Spleen (tissue), 11 donors: ENCODE results near the gene RFX4. TPM values are rescaled to one million over a fixed set of nuclear protein-coding genes. Genes with fewer than 3 reads are reported as not detected.
A peak's percentile ranks its signal among the peaks of the same experiment; 100 is the strongest.

ENCODE experiments used
- DNase-seq: peaks from one replicate; pipeline ENCODE4 v3.0.0-alpha.2; 2020
- H3K27ac ChIP-seq, 8 donors: fragments of 200-600 bp; sonication (generic) in 7 of 8; 1 replicate in 4 of 8; 2 replicates in 4 of 8; pipeline versions ENCODE4 v1.5.0 to v1.8.0; 2016 to 2021; ENCODE audit warnings: inconsistent platforms in 4 of 8, mild to moderate bottlenecking in 4 of 8, moderate library complexity in 1 of 8
- H3K27me3 ChIP-seq, 7 donors: fragments of 200-600 bp; sonication (generic) in 6 of 7; replicated peaks in 1 of 7; 1 replicate in 4 of 7; 2 replicates in 3 of 7; pipeline versions ENCODE4 v1.5.0 to v1.8.0; 2016 to 2021; ENCODE audit warnings: inconsistent platforms in 3 of 7, mild to moderate bottlenecking in 1 of 7
- H3K36me3 ChIP-seq, 6 donors: fragments of 200-600 bp; sonication (generic) in 5 of 6; 1 replicate in 4 of 6; 2 replicates in 2 of 6; pipeline versions ENCODE4 v1.5.0 to v1.8.0; 2016 to 2021; ENCODE audit warnings: inconsistent platforms in 2 of 6
- H3K4me1 ChIP-seq, 6 donors: fragments of 200-600 bp; sonication (generic) in 5 of 6; 1 replicate in 3 of 6; 2 replicates in 3 of 6; pipeline versions ENCODE4 v1.5.0 to v1.8.0; 2016 to 2021; ENCODE audit warnings: inconsistent platforms in 3 of 6
- H3K4me3 ChIP-seq, 8 donors: fragments of 200-600 bp; sonication (generic) in 7 of 8; 1 replicate in 4 of 8; 2 replicates in 4 of 8; pipeline versions ENCODE4 v1.5.0 to v1.8.0; 2016 to 2021; ENCODE audit warnings: inconsistent platforms in 4 of 8, mild to moderate bottlenecking in 4 of 8, moderate library complexity in 2 of 8
- H3K9me3 ChIP-seq, 8 donors: fragments of 200-600 bp; sonication (generic) in 7 of 8; 1 replicate in 4 of 8; 2 replicates in 4 of 8; pipeline versions ENCODE4 v1.5.0 to v1.8.0; 2016 to 2021; ENCODE audit warnings: inconsistent platforms in 4 of 8
- POLR2A ChIP-seq, 3 donors: fragments of 450-650 bp; IDR thresholded peaks; one replicate each; pipeline ENCODE4 v1.5.1; 2017; ENCODE audit warnings: antibody characterized with exemption in 3 of 3, mild to moderate bottlenecking in 1 of 3
- POLR2AphosphoS5 ChIP-seq, 3 donors: sonication (generic); formaldehyde crosslinking; IDR thresholded peaks; one replicate each; pipeline ENCODE4 v1.5.1; 2017; ENCODE audit warnings: antibody characterized with exemption in 3 of 3
- WGBS, 5 donors: extraction: QIAGEN DNeasy Blood & Tissue Kit in 3 of 5; methylation state at CpG; one replicate each; pipeline versions ENCODE4 v1.1.5 to v1.1.7; 2013 to 2018; 5-methylcytosine and 5-hydroxymethylcytosine counted together
- intact Hi-C: fragments of 100-400 bp; cut with DNase I; formaldehyde crosslinking; loops from one replicate; pipeline ENCODE4 v1.15.0; 2023; ENCODE audit warnings: low total_unique reads
- polyA plus RNA-seq, 3 donors: library from polyadenylated mRNA; stranded (reverse); fragments of 200-250 nt; gene quantifications; one replicate each; pipeline ENCODE4 v1.2.1, GENCODE V29; 2013
- total RNA-seq, 7 donors: library from RNA; depleted of rRNA in 3 of 7; stranded (reverse); fragments of >200 nt in 3 of 7; fragmentation: NEBNext Ultra II Directional in 4 of 7; extraction: Animal tissue kit (Norgen Biotek cat#: 25700) in 4 of 7; gene quantifications; one replicate each; pipeline versions ENCODE4 v1.1.0 to v1.2.1, GENCODE V29; 2016 to 2021
- TF ChIP-seq, protein P1 (sequence below), 11 experiments: fragments of 200-600 bp in 7 of 11; fragments of 450-650 bp in 4 of 11; sonication (generic) in 4 of 11; IDR thresholded peaks in 8 of 11; conservative IDR thresholded peaks in 3 of 11; 1 replicate in 7 of 11; 2 replicates in 4 of 11; pipeline versions ENCODE4 v1.4.0 to v1.8.0; 2016 to 2021; ENCODE audit warnings: antibody characterized with exemption in 11 of 11, inconsistent platforms in 4 of 11, mild to moderate bottlenecking in 1 of 11
- donor health status: healthy with polysubstance abuse.
- donor health status: DM: no; HTN: no; CAD: no; lungs with moderate emphysema.
- donor health status: DM: no; HTN: no; CAD: no.
- donor health status: Bipolar disorder and iron deficiency.
- donor health status: healthy.
- donor health status: DM: no; HTN: no; CAD: no.
- donor health status: DM: yes; HTN: yes; CAD: no.

The RFX4 gene
- total and polyA plus RNA-seq, 10 donors, result not detected

- DNase-seq, result no peak
- TF ChIP-seq POLR2A (IDR thresholded peaks at IDR 0.05) (no peak), POLR2AphosphoS5 (IDR thresholded peaks at IDR 0.05) (no peak)
- TF ChIP-seq, protein P1, sequence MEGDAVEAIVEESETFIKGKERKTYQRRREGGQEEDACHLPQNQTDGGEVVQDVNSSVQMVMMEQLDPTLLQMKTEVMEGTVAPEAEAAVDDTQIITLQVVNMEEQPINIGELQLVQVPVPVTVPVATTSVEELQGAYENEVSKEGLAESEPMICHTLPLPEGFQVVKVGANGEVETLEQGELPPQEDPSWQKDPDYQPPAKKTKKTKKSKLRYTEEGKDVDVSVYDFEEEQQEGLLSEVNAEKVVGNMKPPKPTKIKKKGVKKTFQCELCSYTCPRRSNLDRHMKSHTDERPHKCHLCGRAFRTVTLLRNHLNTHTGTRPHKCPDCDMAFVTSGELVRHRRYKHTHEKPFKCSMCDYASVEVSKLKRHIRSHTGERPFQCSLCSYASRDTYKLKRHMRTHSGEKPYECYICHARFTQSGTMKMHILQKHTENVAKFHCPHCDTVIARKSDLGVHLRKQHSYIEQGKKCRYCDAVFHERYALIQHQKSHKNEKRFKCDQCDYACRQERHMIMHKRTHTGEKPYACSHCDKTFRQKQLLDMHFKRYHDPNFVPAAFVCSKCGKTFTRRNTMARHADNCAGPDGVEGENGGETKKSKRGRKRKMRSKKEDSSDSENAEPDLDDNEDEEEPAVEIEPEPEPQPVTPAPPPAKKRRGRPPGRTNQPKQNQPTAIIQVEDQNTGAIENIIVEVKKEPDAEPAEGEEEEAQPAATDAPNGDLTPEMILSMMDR (IDR thresholded peaks at IDR 0.05 in 8 of 11, conservative IDR thresholded peaks at IDR 0.05 in 3 of 11), result no peak
- H3K4me1 ChIP-seq, result peaks cover 0 to 46% (median 12%) of the 10 kb centered on the region in 6 donors
- H3K4me3 ChIP-seq, result no peak overlapping the region
- H3K9me3 ChIP-seq, result no peaks in the 10 kb centered on the region
- H3K27me3 ChIP-seq, result peaks cover 0 to 38% (median 0%) of the 10 kb centered on the region in 7 donors
- WGBS, 5 donors, result 57 to 63% (median 59%) methylated on average over 6 of the region's 6 CpGs
- H3K36me3 ChIP-seq, result no peaks in the 10 kb centered on the region
- intact Hi-C loops, result no loop called here
- H3K27ac ChIP-seq, result peak overlapping the region in 2 of 8 donors; percentile 16 to 71
Measured at GRCh38 chr12:106769546-106769945, 186.7 kb downstream of the RFX4 start.

DNA sequence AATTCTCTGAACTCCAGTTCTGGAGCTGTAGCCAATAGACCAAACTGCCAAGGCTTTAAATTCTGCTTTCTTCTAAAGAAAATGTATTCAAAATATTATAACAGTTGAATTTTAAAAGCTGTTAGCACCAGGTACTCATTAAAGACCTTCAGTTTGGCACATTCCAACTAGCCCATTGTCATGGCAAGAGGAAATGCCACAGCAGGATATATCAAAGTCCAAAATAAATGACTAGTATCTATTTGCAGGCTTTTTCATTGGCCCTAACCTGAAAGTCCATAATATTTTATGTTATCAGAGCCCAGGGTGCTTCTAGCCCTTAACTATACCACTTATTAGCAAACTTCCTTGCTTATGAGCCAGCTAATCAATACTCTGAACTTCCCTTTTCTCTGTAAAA lies 188.6 kb downstream of the RFX4 start:
- peaks cover 4 to 53% (median 23%) of the 10 kb centered on the region in 6 donors for H3K4me1 ChIP-seq
- intact Hi-C loops, result no loop called here

DNA sequence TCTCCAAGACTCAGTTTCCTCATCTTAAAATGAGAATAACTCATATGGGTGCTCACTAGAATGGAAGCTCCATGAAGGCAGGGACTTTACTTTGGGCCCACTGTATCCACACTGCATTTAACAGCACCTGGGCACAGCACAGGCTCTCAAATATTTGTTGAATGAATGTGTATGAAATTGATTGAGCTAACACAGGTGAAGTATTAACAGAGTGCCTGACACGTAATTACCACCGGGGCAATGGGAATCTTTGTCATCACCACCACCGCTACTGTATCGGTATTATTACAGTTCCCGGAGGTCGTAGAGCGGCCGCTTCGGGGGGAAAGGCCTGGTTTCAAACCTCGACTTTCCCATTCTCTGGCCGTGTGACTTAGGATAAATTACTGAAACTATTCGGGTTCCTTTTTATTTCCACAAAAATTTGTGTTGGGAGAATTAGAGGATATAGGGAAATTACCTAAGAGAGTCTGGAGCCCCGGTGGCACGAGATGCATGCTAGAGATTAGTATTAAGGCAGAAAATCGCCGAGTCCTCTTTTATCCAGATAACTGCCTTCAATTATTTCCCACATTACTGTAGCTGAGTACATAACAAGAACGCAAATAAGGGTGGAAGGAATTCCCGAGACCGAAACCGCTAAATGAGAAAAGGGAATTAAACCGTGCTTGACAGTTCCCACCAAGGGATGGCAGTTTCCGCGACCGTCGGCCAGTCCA lies 190.6 kb downstream of the RFX4 start:
- peaks cover 0 to 24% (median 0%) of the 10 kb centered on the region in 7 donors for H3K27me3 ChIP-seq
- H3K36me3 ChIP-seq, result no peaks in the 10 kb centered on the region
- H3K4me1 ChIP-seq, result peaks cover 4 to 57% (median 28%) of the 10 kb centered on the region in 6 donors
- H3K4me3 ChIP-seq, result peak overlapping the region; percentile 72 to 94 (median 82)
- no peaks in the 10 kb centered on the region for H3K9me3 ChIP-seq
- TF ChIP-seq POLR2AphosphoS5 (IDR thresholded peaks at IDR 0.05) (no peak), POLR2A (IDR thresholded peaks at IDR 0.05) (peak in 1 of 3 donors; percentile 21)
- no peak for DNase-seq
- peak overlapping the region in 7 of 8 donors; percentile 87 to 93 (median 88) for H3K27ac ChIP-seq
- 45 to 48% (median 47%) methylated on average over 25 of the region's 25 CpGs for WGBS, 5 donors
- intact Hi-C loops, result no loop called here

More for the DNA sequence above, 188.6 kb downstream of the RFX4 start:
- peaks cover 0 to 39% (median 0%) of the 10 kb centered on the region in 7 donors for H3K27me3 ChIP-seq
- no peaks in the 10 kb centered on the region for H3K36me3 ChIP-seq
- peak overlapping the region in 2 of 8 donors; percentile 13 to 19 for H3K27ac ChIP-seq
- H3K9me3 ChIP-seq, result no peaks in the 10 kb centered on the region
- no peak overlapping the region for H3K4me3 ChIP-seq
- TF ChIP-seq POLR2A (IDR thresholded peaks at IDR 0.05) (no peak), POLR2AphosphoS5 (IDR thresholded peaks at IDR 0.05) (no peak)
- TF ChIP-seq, protein P1 (IDR thresholded peaks at IDR 0.05 in 8 of 11, conservative IDR thresholded peaks at IDR 0.05 in 3 of 11), result no peak
- no peak for DNase-seq

DNA sequence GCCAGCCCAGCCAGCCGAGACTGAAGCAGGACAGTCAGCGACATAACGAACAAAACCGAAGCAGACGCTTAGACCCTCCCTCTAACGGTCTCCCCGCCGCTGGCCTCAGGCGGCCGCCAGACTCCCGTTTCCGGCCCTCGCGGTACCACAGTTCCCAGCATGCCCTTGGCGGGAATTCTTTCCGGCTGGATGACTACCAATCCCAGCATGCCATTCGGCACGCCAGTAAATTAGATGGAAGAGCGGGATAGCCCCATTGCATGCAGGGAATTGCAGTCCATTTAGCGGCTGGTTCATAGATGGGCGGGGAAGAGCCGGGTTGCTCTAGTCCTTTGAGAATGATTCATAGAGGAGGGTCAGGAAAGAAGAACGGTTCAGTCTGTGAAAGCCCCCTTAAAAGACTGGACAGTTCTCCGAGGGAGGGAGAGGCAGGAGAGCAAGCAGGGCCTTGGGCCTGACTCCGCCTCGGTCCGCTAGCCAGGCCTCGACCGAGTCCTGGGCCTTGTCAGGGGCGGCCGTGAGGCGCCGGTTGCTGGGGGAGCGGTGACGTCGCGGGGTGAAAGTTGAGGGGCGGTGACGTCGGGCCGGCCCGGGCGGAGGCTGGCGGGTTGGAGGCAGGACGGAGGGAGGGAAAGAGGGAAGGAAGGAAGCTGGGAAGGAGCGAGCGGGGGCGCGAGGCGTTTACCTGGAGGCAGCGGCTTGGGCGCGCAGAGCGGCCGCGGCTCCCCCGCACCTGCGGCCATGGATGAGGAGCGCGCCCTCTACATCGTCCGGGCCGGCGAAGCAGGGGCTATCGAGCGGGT lies 191.4 kb downstream of the RFX4 start, which contains the start of gene RIC8B:
RIC8B (plus strand) TSS at position 678 of the 803 bp plus-strand sequence; CDS start at position 742, 64 bp downstream.
- intact Hi-C loops, result no loop called here
- peak; percentile 94 for DNase-seq

More for the DNA sequence above, 191.4 kb downstream of the RFX4 start, which contains the start of gene RIC8B:
- TF ChIP-seq POLR2A (IDR thresholded peaks at IDR 0.05) (peak in 1 of 3 donors; percentile 69), POLR2AphosphoS5 (IDR thresholded peaks at IDR 0.05) (peak; percentile 88 to 96 (median 95))
- TF ChIP-seq, protein P1 (IDR thresholded peaks at IDR 0.05 in 8 of 11, conservative IDR thresholded peaks at IDR 0.05 in 3 of 11), result peak in 1 of 11 experiments; percentile 8
- H3K36me3 ChIP-seq, result no peaks in the 10 kb centered on the region
- H3K27me3 ChIP-seq, result peaks cover 0 to 16% (median 0%) of the 10 kb centered on the region in 7 donors
- H3K4me3 ChIP-seq, result peak within 1 kb of the TSS; percentile 72 to 94 (median 82)
- H3K4me1 ChIP-seq, result peaks cover 4 to 58% (median 28%) of the 10 kb centered on the region in 6 donors
- no peaks in the 10 kb centered on the region for H3K9me3 ChIP-seq
- H3K27ac ChIP-seq, result peak within 1 kb of the TSS; percentile 78 to 93 (median 88)
- WGBS, 5 donors, result 0 to 1% (median 1%) methylated on average over 57 to 66 of the region's 66 CpGs
